ENCODE results near the gene ATXN7L2. TPM values are rescaled to one million over a fixed set of nuclear protein-coding genes. Genes with fewer than 3 reads are reported as not detected.

Gene ATXN7L2
- polyA plus RNA-seq, 3 donors: 1.1 to 3.6 (median 1.7) TPM

GRCh38 chr1:109434484-109434883, 49.2 kb upstream of the ATXN7L2 start:
- Mint-ChIP-seq H3K4me3 (no peak overlapping the region), H3K27ac (no peak overlapping the region), H3K36me3 (no peaks in the 10 kb centered on the region), H3K27me3 (ENCODE audit: low read depth in 3 of 3) (peaks cover 4 to 19% (median 9%) of the 10 kb centered on the region in 3 donors), H3K9me3 (peaks cover 0 to 20% (median 5%) of the 10 kb centered on the region in 7 donors), H3K4me1 (no peaks in the 10 kb centered on the region)
- no peak for TF ChIP-seq CTCF (IDR thresholded peaks at IDR 0.05)
- Histone ChIP-seq H3K9me3 (replicated peaks in 1 of 2; ENCODE audit: control insufficient read depth in 1 of 2, insufficient read depth in 1 of 2, low read length in 2 of 2) (no peaks in the 10 kb centered on the region), H3K27me3 (ENCODE audit: control insufficient read depth in 2 of 2, insufficient read depth in 2 of 2, low read length in 2 of 2) (peaks cover 0 to 3% of the 10 kb centered on the region in 2 donors), H3K36me3 (replicated peaks in 1 of 2; ENCODE audit: control insufficient read depth in 1 of 2, insufficient read depth in 2 of 2, low read length in 2 of 2) (no peaks in the 10 kb centered on the region), H3K27ac (ENCODE audit: low read depth in 1 of 2, low read length in 2 of 2) (no peak overlapping the region), H3K79me2 (ENCODE audit: insufficient read depth, low read length) (no peaks in the 10 kb centered on the region), H3K4me1 (ENCODE audit: control insufficient read depth in 1 of 2, insufficient read depth in 2 of 2, low read length in 2 of 2) (no peaks in the 10 kb centered on the region), H3K9ac (ENCODE audit: insufficient read depth, low read length, poor library complexity, severe bottlenecking) (no peak overlapping the region), H3K4me2 (replicated peaks; ENCODE audit: extremely low read depth, low read length, poor library complexity, severe bottlenecking) (no peak overlapping the region), H4K20me1 (ENCODE audit: insufficient read depth, low read length) (no peaks in the 10 kb centered on the region), H2AFZ (ENCODE audit: insufficient read depth, low read depth, low read length, poor library complexity, severe bottlenecking) (no peak overlapping the region), H3K4me3 (replicated peaks in 1 of 3; ENCODE audit: low read depth in 2 of 3, low read length in 3 of 3) (no peak overlapping the region)
- no peak for DNase-seq
- intact Hi-C loops (cut with micrococcal nuclease): loop anchor here in 1 of 2 donors (10.0 kb wide), 1 partner anchor 90 kb away; no protein-coding TSS in a partner anchor
- no CpG with 5 or more reads among the region's 1 CpG for WGBS (ENCODE audit: insufficient coverage)

GRCh38 chr1:109438798-109439297, 44.9 kb upstream of the ATXN7L2 start:
- no peaks in the 10 kb centered on the region for H3K36me3 ChIP-seq (replicated peaks in 1 of 2; ENCODE audit: control insufficient read depth in 1 of 2, insufficient read depth in 2 of 2, low read length in 2 of 2)
- peaks cover 16 to 23% of the 10 kb centered on the region in 2 donors for H3K27me3 ChIP-seq (ENCODE audit: control insufficient read depth in 2 of 2, insufficient read depth in 2 of 2, low read length in 2 of 2)
- peaks cover 2 to 9% (median 5%) of the 10 kb centered on the region in 3 donors for H3K27me3 Mint-ChIP-seq (ENCODE audit: low read depth in 3 of 3)
- no peak overlapping the region for H3K27ac ChIP-seq (ENCODE audit: low read depth in 1 of 2, low read length in 2 of 2)
- H3K4me1 ChIP-seq (ENCODE audit: control insufficient read depth in 1 of 2, insufficient read depth in 2 of 2, low read length in 2 of 2): no peaks in the 10 kb centered on the region
- H3K27ac Mint-ChIP-seq: no peak overlapping the region
- H3K4me2 ChIP-seq (replicated peaks; ENCODE audit: extremely low read depth, low read length, poor library complexity, severe bottlenecking): no peak overlapping the region
- no peaks in the 10 kb centered on the region for H3K36me3 Mint-ChIP-seq
- H4K20me1 ChIP-seq (ENCODE audit: insufficient read depth, low read length): no peaks in the 10 kb centered on the region
- 90% methylated on average over 2 of the region's 3 CpGs for WGBS (ENCODE audit: insufficient coverage)
- TF ChIP-seq CTCF (IDR thresholded peaks at IDR 0.05): no peak
- peaks cover 0 to 9% (median 3%) of the 10 kb centered on the region in 7 donors for H3K9me3 Mint-ChIP-seq
- H3K4me1 Mint-ChIP-seq: no peaks in the 10 kb centered on the region
- H3K9ac ChIP-seq (ENCODE audit: insufficient read depth, low read length, poor library complexity, severe bottlenecking): no peak overlapping the region
- no peak overlapping the region for H3K4me3 ChIP-seq (replicated peaks in 1 of 3; ENCODE audit: low read depth in 2 of 3, low read length in 3 of 3)
- intact Hi-C loops (cut with micrococcal nuclease): loop anchor here in 1 of 2 donors (10.0 kb wide), 1 partner anchor 86 kb away; no protein-coding TSS in a partner anchor
- DNase-seq: peak in 2 of 3 donors; percentile 8 to 51
- no peak overlapping the region for H2AFZ ChIP-seq (ENCODE audit: insufficient read depth, low read depth, low read length, poor library complexity, severe bottlenecking)
- no peak overlapping the region for H3K4me3 Mint-ChIP-seq
- no peaks in the 10 kb centered on the region for H3K79me2 ChIP-seq (ENCODE audit: insufficient read depth, low read length)
- no peaks in the 10 kb centered on the region for H3K9me3 ChIP-seq (replicated peaks in 1 of 2; ENCODE audit: control insufficient read depth in 1 of 2, insufficient read depth in 1 of 2, low read length in 2 of 2)

All from CD14-positive monocyte (primary cell).